RPMI7951 (cell line): ENCODE measurements around the gene PCDH18. TPM values are rescaled to one million over a fixed set of nuclear protein-coding genes. Genes with fewer than 3 reads are reported as not detected.
"Not testable (repeated sequence)": the region's sequence is repeated elsewhere in the genome, so short reads cannot be mapped to it uniquely, and the experiment has no call there.

Experiments used
- DNase-seq: peaks from one replicate; pipeline ENCODE4 v3.0.0-alpha.2; 2012; ENCODE audit warnings: low read depth
- total RNA-seq: library from RNA; depleted of rRNA; stranded (reverse); fragments of >200 nt; shearing (Covaris generic); gene quantifications from 2 replicates; pipeline ENCODE4 v1.2.3, GENCODE V29; 2014

The PCDH18 gene
- total RNA-seq, 1 experiment from 2014 or later, result 8.9 TPM

DNA sequence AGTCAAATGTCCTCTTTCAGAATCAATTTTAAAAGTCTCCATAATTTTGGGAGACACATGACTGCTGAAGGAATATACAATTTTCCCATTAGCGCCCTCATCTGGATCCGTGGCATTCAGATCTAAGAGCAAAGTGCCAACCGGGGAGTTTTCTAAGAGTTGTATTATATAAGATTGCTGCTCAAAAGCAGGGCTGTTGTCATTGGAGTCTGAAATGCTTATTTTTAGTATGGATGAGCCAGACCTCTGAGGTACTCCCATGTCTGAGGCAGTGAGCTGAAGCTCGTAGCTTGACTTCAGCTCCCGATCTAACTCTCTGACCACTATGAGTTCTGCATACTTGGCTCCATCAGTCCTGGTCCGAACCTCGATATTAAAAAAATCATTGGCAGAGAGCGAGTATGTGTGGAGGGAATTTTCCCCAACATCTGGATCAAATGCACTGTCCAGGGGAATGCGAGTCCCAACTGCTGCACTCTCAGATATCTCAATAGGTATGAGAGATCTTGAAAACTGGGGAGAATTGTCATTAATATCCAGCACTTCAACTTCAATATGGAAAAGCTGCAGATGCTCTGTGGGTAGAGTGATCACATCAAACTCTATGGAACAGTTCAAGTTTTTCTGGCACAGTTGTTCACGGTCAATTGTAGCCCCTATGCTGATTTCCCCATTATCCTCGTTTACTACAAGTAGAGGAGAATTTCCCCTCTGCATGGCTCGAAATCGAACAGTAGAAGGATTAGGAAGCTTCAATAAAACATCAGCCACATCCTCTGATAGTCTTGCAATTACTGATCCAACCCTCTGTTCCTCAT is 917 bp downstream of the PCDH18 start:
- DNase-seq, result peak; percentile 11

DNA sequence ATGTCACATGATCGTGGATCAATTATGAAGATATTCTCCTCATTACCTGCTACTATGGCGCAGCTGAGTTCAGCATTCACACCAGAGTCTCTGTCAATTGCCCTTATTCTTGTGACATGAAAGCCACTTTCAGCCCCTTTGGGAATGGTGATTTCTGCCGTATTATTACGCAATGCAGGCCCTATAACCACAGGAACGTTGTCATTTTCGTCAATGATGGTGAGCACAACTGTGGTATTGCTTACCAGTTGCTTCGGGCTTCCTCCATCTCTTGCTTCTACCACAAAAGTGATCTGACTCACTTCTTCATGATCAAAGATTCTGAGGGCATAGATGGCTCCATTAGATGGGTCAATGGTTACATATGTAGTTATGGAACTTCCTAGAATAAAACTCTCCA is 2.1 kb downstream of the PCDH18 start:
- peak; percentile 31 for DNase-seq

DNA sequence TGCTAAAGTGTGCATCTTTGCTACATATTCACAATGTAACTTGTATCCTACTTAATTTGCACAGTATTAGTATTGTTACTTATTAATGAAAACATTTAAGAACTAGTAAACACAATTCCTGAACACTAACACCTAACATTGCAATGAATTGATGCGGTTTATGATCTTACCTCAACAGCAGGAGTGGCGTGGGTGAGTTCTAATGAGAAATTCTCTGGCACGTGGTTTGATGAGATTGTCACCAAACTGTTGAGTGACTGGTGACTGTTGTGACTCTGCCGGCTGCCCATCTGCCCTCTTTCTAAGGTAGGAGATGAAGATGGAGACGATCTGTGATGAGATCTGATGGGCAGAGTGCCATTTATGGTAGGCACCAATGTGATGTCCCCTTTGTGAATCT is 2.9 kb downstream of the PCDH18 start:
- no peak for DNase-seq

DNA sequence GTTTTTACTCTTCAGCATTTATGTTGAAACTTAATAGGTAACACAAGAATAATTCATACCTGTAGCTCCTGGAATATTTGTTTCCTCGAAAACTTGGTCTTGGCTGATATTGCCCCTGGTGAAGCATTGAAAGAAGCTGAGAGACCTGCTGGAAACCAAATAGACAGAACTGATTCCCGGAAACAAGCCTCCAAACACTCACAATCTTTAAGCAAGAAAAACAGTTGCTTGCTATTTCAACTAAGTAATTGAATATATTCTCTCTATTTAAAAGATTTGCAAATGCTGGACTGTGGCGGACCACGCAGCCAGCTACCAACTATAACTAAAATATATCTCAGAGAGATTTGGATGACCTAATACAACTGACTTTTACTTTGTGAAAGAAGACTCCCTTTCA is 3.6 kb downstream of the PCDH18 start:
- DNase-seq, result no peak

DNA sequence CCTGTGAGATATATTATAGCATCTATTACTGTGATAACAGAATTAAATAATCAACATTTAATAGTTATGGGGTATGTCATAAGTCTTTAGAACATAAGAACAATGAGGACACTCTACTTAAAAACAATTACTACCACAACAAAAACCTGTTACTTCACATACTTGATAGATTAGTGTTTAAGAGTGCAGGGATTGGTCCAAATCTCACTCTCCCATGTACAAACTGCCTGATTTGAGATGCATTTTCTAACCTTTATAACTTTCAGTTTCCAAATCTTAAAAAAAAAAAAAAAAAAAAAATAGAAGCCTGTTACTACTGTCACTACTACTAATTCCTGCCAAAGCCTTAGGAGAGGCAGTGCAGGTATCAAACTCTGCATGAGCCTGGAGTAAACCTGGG is 5.6 kb downstream of the PCDH18 start:
- DNase-seq, result no peak

DNA sequence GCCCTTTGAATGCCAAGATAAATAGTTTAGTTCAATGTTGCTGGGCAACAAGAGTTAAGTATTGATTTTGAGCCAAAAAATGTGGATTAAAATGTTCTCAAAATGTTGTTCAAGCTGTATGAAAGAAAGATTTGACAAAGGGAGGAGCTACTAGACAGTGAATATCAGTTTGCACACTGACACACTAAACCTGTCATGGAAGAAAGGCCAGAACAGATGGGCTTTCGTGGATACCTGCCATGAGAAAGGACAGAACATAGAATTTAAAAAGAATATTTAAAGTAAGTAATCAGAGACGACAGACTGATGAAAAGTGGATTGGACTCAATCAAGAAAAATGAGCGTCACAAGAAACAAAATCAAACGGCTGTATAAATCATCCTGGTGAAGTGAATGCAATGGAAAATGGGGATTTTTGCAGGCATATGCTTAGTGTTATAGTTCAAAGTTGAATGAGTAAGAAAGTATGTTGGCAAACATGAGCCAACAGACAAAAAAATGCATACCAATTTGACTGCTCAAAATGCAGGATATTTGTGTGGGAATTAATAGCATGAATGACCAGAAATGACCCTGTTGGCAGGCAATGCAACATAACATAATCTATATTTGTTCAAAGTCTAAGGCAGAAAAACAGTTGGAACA is 7.4 kb downstream of the PCDH18 start:
- DNase-seq, result no peak

DNA sequence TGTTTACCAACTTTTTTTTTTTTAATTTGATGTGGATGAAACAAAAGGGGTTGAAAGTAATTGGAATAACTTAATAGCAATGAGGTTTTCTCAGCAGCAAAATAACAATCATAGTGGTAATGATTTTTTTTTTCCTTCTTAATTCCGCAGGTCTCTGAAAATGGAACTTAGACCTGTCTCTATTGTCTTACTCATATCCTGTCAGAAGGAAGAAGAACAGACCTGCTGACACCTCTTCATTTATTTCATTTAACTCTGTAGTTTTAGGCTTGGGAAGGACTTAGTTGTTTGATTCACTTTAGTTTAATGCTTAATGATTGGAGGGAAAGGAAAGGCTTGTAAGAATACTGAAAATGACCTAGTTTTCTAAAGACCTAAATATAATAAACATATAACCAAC is 9.0 kb downstream of the PCDH18 start:
- no peak for DNase-seq

DNA sequence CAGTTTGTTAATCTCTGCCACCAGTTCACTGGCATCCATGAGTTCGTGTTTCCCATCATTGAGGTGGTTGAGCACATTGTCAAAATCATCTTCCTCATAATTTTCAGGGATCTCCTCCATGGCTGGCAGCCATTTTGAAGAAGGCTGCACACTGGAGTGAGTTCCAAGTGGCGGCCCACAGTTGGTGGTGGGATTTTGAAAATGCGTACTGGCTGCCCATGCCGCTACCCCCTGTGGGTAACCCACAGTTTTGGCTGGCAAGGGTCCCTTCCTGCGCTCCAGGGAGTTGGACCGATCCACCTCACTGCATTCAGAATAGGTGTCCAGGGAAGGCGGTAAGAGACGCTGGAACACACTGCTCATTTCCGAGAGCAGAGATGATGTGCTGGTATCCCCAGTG is 11.2 kb downstream of the PCDH18 start:
- no peak for DNase-seq

DNA sequence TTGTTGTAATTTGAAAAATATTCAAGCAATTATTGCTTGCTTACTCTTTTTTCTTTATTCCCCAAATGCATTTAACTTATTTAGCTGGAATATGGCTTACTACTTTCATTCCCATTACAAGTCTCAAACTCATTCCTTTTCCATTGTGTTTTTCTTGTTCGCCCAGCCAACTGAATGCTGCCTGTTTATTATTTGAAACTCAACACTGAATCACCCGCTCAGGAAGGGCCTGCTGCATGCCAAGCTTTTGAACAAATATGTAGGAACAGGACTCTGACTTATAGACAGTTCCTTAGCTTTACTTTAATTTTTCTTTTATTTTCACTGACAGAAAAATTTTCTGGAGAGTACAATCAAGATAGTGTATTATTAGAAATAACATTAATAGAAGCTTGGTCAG is 12.9 kb downstream of the PCDH18 start:
- DNase-seq, result no peak

DNA sequence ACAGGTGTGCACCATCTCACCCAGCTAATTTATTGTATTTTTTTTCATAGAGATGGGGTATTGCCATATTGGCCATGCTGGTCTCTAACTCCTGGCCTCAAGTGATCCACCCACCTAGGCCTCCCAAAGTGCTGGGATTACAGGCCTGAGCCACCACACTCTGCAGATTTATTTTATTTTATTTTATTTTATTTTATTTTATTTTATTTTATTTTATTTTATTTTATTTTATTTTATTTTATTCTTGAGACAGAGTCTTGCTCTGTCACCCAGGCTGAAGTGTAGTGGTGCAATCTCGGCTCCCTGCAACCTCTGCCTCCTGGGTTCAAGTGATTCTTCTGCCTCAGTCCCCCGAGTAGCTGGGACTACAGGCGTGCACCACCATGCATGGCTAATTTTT is 15.0 kb downstream of the PCDH18 start:
- not testable (repeated sequence) for DNase-seq

DNA sequence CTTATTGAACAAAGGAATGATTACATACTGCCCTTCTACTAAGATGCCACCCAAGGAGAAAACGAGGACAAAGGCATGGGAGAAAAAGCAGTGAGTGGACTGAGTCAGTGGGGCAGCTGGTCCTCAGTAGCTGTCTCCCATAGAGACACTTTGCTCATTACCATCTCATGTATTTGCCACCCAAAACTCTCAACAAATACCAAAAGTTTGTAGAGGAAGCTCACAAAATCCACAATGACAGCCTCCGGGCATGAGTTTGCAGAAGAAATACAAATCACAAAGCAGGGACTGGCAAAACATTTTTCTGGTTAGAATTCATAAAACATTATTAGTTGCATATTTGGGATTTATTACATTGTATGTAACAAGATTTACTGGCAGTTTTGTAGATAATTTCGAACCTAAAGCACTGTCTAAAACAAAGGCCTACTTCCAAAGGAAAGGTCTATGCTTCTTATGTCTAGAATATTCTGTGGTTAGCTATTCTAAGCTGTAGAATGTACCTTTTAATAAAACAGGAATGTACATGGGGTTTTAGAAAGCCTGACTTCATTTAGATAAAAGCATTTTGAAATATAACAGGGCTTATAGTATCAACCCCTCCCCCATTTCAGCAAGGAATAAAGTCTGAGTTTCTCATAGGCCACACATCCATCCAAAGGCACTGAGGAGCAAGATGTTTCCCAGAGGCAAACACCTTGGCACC is 17.7 kb downstream of the PCDH18 start:
- DNase-seq, result no peak

DNA sequence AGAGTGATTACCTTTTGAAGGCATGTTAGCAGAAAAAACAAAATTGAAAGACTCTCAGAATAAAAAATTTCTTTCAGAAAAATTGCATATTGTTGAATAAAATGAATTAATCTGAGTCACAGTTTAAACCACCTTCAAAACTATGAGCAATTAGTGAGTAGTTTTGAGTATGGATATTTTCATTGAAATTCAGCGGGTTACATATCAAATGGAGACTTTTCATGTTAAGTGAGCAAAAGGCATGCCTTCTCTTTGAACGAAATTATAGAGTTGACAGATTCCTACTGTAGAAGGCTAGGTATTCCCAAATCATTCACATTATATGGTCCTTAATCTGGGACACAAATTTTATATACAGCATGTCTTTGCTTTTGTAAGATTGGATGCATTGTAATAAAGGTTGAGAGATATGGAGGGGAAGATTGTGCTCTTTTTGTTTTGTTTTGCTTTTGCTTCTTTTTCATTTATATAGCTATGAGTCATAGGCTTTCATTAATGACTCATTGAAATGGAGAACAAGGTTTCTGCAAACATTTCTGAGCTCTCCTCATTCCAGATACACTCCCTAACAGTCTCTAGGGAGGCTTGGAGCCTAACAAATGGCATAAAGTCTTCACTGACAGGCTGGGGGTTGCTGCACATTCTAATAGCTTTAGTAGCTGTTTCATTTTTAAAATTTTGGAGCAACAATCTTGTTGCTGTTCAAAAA is 21.6 kb downstream of the PCDH18 start:
- DNase-seq, result peak; percentile 75

DNA sequence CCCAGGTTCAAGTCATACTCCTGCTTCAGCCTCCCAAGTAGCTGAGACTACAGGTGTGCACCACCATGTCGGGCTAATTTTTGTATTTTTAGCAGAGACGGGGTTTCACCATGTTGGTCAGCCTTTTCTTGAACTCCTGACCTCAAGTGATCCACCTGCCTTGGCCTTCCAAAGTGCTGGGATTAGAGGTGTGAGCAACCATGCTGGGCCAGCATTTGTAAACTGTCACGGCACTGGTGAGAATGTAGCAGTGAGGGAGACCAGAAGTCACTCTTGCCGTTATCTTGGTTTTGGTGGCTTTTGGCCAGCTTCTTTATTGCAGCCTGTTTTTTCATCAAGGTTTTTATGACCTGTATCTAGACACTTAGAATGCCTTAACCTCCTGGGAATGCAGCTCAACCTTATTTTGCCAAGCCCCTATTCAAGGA is 22.4 kb downstream of the PCDH18 start:
- DNase-seq, result no peak

DNA sequence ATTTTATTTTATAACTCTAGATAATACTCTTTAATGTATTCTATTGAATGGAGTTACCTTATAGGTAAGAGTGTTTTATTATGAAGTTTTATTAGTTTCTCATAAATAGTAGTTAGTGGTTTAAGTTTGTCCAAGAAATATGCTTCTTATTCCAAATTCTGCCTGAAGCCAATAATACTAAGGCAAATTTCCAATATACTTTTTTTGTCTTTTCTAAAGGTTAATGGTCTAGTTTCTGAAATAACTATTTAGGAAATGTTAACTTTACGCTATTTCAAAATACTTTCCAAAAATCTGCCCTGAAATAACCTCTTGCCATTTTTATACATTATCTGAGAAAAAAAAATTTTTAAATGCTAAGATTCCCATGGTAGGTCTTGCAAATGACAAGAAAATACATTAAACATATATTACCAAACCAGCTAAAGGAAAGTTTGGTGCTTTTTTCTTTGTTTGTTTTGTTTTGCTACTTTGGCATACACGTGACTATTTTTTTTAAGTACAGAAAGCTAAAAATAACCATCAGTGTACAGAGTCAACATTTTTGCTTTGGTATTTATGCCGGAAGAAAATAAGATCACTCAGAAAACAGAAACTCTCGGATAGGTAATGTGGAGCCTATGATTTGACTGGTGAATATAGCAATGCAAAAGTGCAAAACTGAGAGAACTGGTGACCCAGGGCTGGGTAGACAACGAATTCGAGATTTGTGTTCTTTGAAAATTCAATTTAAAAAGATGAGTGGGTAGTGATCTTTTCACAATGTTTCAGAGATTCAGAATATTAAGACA is 29.8 kb downstream of the PCDH18 start:
- DNase-seq, result no peak

DNA sequence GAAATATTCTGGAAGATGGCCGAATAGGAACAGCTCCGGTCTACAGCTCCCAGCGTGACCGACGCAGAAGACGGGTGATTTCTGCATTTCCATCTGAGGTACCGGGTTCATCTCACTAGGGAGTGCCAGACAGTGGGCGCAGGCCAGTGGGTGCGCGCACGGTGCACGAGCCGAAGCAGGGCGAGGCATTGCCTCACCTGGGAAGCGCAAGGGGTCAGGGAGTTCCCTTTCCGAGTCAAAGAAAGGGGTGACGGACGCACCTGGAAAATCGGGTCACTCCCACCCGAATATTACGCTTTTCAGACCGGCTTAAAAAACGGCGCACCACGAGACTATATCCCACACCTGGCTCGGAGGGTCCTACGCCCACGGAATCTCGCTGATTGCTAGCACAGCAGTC is 36.0 kb downstream of the PCDH18 start:
- DNase-seq, result not testable (repeated sequence)

DNA sequence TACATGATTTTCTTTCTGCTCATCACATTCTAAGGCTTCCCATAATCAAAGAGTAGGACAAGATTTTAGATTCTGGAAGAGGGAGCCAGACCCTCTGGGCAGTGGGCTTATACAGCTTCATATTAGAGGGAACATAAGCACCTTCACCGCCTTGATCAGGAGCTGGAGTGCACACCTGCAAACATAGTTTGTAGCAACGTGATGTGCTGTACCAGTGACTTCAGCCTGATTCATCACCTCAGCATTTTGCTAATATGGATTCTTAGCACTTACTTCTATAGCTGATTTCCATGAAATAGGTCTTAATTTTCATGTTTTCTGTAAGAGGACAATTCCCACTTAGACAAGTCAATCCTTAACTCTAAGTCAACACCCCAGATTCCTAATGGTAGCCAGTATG is 36.7 kb downstream of the PCDH18 start:
- DNase-seq, result no peak

DNA sequence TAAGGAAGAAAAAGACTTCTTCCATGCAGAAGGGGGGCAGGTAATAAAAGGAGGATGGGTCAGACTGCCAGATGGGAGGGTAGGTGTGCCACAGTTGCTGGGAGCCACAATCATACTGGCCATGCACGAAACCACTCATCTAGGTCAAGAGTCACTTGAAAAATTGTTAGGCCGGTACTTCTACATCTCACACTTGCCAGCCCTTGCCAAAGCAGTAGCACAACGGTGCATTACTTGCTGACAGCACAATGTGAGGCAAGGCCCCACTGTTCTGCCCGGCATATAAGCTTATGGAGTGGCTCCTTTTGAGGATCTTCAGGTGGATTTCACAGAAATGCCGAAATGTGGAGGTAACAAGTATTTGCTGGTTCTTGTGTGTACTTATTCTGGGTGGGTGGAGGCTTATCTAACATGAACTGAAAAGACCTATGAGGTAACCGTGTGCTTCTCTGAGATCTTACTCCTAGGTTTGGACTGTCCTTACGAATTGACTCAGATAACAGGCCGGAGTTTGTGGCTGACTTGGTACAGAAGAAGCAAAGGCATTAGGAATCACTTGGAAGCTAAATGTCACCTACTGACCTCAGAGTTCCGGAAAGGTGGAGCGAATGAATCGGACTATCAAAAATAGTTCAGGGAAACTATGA is 48.9 kb downstream of the PCDH18 start:
- DNase-seq, result not testable (repeated sequence)

DNA sequence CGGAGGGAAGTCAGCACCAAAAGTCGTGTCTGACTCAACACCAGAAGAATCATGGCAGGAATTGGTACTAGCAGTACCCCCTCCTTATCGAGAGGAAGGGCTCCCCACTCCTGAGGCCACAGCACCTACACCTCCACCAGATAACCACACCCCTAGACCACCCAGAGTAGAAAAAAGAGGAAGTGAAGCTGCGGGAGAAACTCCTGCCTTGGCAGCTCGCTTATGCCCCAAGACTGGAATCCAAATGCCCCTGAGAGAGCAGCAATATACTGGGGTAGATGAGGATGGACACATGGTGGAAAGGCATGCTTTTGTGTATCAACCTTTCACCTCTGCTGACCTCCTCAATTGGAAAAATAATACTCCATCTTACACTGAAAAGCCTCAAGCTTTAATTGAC is 52.6 kb downstream of the PCDH18 start:
- not testable (repeated sequence) for DNase-seq

DNA sequence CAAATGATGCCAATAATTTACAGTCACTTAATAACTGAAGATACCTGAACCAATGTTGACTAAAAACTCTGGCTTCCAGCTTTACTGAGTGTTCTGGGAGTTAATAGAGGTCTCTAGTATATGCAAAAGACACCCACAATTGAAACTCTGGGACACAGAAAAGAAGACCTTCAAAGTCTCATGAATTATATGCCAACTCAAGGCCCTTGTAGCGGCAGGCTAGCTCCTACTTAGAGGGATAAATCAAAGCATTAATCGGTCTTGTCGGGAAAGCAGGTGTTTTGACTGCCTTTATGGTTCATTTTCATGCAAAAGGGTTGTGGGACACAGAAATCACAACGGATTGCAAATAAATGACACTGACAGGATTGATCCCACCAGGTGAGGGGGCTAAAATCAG is 55.9 kb downstream of the PCDH18 start:
- DNase-seq, result no peak

DNA sequence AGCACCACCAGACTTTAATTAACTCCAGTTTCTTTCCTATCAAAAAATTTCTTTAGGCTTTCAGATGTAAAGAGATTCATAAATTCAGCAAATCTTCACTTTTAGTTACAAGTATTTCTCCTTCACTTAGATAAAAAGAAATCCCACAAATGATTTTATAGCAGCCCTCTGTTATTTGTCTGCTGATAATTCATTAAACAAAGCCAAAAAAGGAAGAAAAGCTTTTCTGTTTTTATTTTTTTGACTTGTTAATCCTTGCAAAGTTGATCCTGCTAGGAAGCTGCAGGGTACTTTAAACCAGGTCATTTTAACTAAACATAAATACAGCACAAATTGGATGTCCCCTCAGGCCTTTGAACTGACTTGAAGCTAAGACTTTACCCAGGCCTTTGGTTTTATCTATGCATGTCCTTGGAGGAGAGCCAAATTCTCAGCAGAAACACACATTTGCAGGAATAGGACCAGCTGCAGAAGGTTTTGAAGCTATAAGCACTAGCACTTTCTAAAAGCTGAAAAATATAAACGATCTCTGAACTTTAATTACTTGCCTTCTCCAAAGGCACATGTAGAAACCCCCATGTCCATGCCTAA is 57.5 kb downstream of the PCDH18 start:
- DNase-seq, result peak; percentile 74
